ENCODE data around the gene POLR1C.
"Not testable (repeated sequence)": the region's sequence is repeated elsewhere in the genome, so short reads cannot be mapped to it uniquely, and the experiment has no call there.

POLR1C gene

GRCh38 chr6:43516697-43517504 lies at the start of gene POLR1C, which contains the start of gene YIPF3:
TSS of gene POLR1C (plus strand) at chr6:43517089. CDS start at chr6:43517110, 21 bp downstream.
TSS of gene YIPF3 (minus strand) at chr6:43516926. CDS start at chr6:43516807, 119 bp downstream.
- peak; percentile 99 for DNase-seq

- DNase-seq = not testable (repeated sequence)
Measured at GRCh38 chr6:43467265-43467664, 49.6 kb upstream of the POLR1C start.

GRCh38 chr6:43467752-43468151 lies 49.1 kb upstream of the POLR1C start:
- no peak for DNase-seq

- DNase-seq = no peak
Measured at GRCh38 chr6:43468240-43468639, 48.6 kb upstream of the POLR1C start.

- DNase-seq = peak; percentile 32
Measured at GRCh38 chr6:43468748-43469681, 47.9 kb upstream of the POLR1C start.

GRCh38 chr6:43469947-43470346 lies 46.9 kb upstream of the POLR1C start:
- DNase-seq = no peak

- no peak for DNase-seq
Measured at GRCh38 chr6:43471399-43471798, 45.5 kb upstream of the POLR1C start.

GRCh38 chr6:43472515-43472914 lies 44.4 kb upstream of the POLR1C start:
- DNase-seq = no peak

- DNase-seq = no peak
Measured at GRCh38 chr6:43475516-43475915, 41.4 kb upstream of the POLR1C start.

GRCh38 chr6:43476746-43477145 lies 40.1 kb upstream of the POLR1C start:
- no peak for DNase-seq

GRCh38 chr6:43477235-43478007 lies 39.5 kb upstream of the POLR1C start, which contains the start of gene TJAP1:
TSS of gene TJAP1 (plus strand) at chr6:43477570. CDS start at chr6:43499002, 21,432 bp downstream.
- peak; percentile 94 for DNase-seq

- no peak for DNase-seq
Measured at GRCh38 chr6:43478008-43478372, 38.9 kb upstream of the POLR1C start.

- DNase-seq = no peak
Measured at GRCh38 chr6:43481075-43481474, 35.8 kb upstream of the POLR1C start.

GRCh38 chr6:43481591-43482236 lies 35.2 kb upstream of the POLR1C start:
- no peak for DNase-seq

- DNase-seq = no peak
Measured at GRCh38 chr6:43488667-43489276, 28.1 kb upstream of the POLR1C start.

GRCh38 chr6:43489277-43490072 lies 27.4 kb upstream of the POLR1C start:
- DNase-seq = no peak

- DNase-seq = no peak
Measured at GRCh38 chr6:43490523-43490939, 26.4 kb upstream of the POLR1C start.

GRCh38 chr6:43491750-43492661 lies 24.9 kb upstream of the POLR1C start:
- DNase-seq = no peak

GRCh38 chr6:43492673-43493072 lies 24.2 kb upstream of the POLR1C start:
- DNase-seq = no peak

GRCh38 chr6:43493230-43493629 lies 23.7 kb upstream of the POLR1C start:
- DNase-seq = no peak

Measured in NCI-H345 (cell line).